Heart left ventricle (tissue), 16 donors: ENCODE measurements around the gene ENGASE. TPM values are rescaled to one million over a fixed set of nuclear protein-coding genes. Genes with fewer than 3 reads are reported as not detected.
A peak's percentile ranks its signal among the peaks of the same experiment; 100 is the strongest.

Experiments used
- ATAC-seq, 4 donors: fragments of 200-7000 bp; cut with Tn5 transposase; one replicate each; pipeline ENCODE4 v1.9.1; 2020 to 2022; ENCODE audit warnings: moderate library complexity in 4 of 4, mild to moderate bottlenecking in 3 of 4, moderate number of reproducible peaks in 1 of 4
- DNase-seq, 5 donors: peaks; one replicate each; pipeline ENCODE4 v3.0.0-alpha.2; 2020
- H3K27ac ChIP-seq, 12 donors: fragments of 200-600 bp; sonication (generic) in 4 of 12; one replicate each; pipeline versions ENCODE4 v1.5.0 to v1.8.0; 2016 to 2022; ENCODE audit warnings: mild to moderate bottlenecking in 2 of 12
- H3K27me3 ChIP-seq, 9 donors: fragments of 200-600 bp; sonication (generic) in 2 of 9; one replicate each; pipeline versions ENCODE4 v1.5.1 to v1.8.0; 2016 to 2022; ENCODE audit warnings: mild to moderate bottlenecking in 3 of 9
- H3K36me3 ChIP-seq, 9 donors: fragments of 200-600 bp; sonication (generic) in 2 of 9; one replicate each; pipeline versions ENCODE4 v1.5.0 to v1.8.0; 2018 to 2022; ENCODE audit warnings: mild to moderate bottlenecking in 2 of 9
- H3K4me1 ChIP-seq, 12 donors: fragments of 200-600 bp; sonication (generic) in 4 of 12; one replicate each; pipeline versions ENCODE4 v1.5.0 to v1.8.0; 2016 to 2022; ENCODE audit warnings: mild to moderate bottlenecking in 3 of 12
- H3K4me3 ChIP-seq, 12 donors: fragments of 200-600 bp; sonication (generic) in 4 of 12; one replicate each; pipeline versions ENCODE4 v1.5.0 to v1.8.0; 2017 to 2022; ENCODE audit warnings: mild to moderate bottlenecking in 9 of 12, moderate library complexity in 4 of 12
- H3K9me3 ChIP-seq, 12 donors: fragments of 200-600 bp; sonication (generic) in 4 of 12; one replicate each; pipeline versions ENCODE4 v1.5.0 to v1.8.0; 2016 to 2022; ENCODE audit warnings: mild to moderate bottlenecking in 1 of 12
- CTCF ChIP-seq, 12 donors: fragments of 200-600 bp; sonication (generic) in 4 of 12; IDR thresholded peaks; one replicate each; pipeline versions ENCODE4 v1.5.0 to v1.8.0; 2018 to 2022; ENCODE audit warnings: antibody characterized with exemption in 12 of 12, mild to moderate bottlenecking in 5 of 12
- POLR2A ChIP-seq, 2 donors: fragments of 450-650 bp; IDR thresholded peaks; one replicate each; pipeline ENCODE4 v1.6.1; 2017; ENCODE audit warnings: antibody characterized with exemption in 2 of 2, mild to moderate bottlenecking in 2 of 2, moderate library complexity in 2 of 2
- WGBS, 4 donors: extraction: QIAGEN DNeasy Blood & Tissue Kit in 2 of 4; methylation state at CpG; one replicate each; pipeline versions ENCODE4 v1.1.5 to v1.1.7; 2013 to 2018; 5-methylcytosine and 5-hydroxymethylcytosine counted together
- intact Hi-C, 10 donors: fragments of 100-400 bp; cut with DNase I; formaldehyde crosslinking; loops; one replicate each; pipeline versions ENCODE4 v1.11.1 to v1.14.2; 2022
- polyA plus RNA-seq, 2 donors: library from polyadenylated mRNA; stranded (reverse); fragments of 200-250 nt; gene quantifications; one replicate each; pipeline ENCODE4 v1.2.3, GENCODE V29; 2013
- total RNA-seq, 9 donors: library from RNA; depleted of rRNA in 2 of 9; stranded (reverse); fragments of >200 nt in 2 of 9; fragmentation: NEBNext Ultra II Directional in 3 of 9; extraction: Animal tissue kit (Norgen Biotek cat#: 25700) in 3 of 9; gene quantifications; one replicate each; pipeline versions ENCODE4 v1.1.0 to v1.2.4, GENCODE V29; 2016 to 2023
- donor health status: ischemic (EF 13 %, LVEDD 7.1; RV severe dilation, severe dysfunction).
- donor health status: healthy with polysubstance abuse.
- donor health status: DM: no; HTN: yes; CAD: no.
- donor health status: DM: no; HTN: no; CAD: no.
- donor health status: ischemic (EF 25% LVEDD 6.9; RV normal size, moderate dysfunction).
- donor health status: ischemic (EF 25% LVEDD 5.7; RV mildly dilated, moderate dysfunction).
- donor health status: healthy.
- donor health status: DM: yes; HTN: yes; CAD: no.
- donor health status: ischemic (EF 35%, LVEDD 5.7; RV mildly dilated, moderate dysfunction).
- donor health status: nonischemic (EF 11% LVEDD 7.7; RV severe dilation, severe dysfunction).
- donor health status: DM: yes; HTN: yes; CAD: no.
- donor health status: PGD.
- donor health status: ischemic (EF 29% LVEDD 5.4; RV normal size, mild dysfunction).
- donor health status: nonischemic (EF 23%, LVEDD 6.1; RV moderate dilation, normal function).

The ENGASE gene
- total and polyA plus RNA-seq, 11 donors: 6.2 to 42.0 (median 23.5) TPM

- Histone ChIP-seq H3K4me1 (peaks cover 0 to 14% (median 0%) of the 10 kb centered on the region in 12 donors), H3K27me3 (no peaks in the 10 kb centered on the region), H3K27ac (no peak overlapping the region), H3K36me3 (no peaks in the 10 kb centered on the region), H3K9me3 (peaks cover 0 to 15% (median 4%) of the 10 kb centered on the region in 12 donors), H3K4me3 (no peak overlapping the region)
- intact Hi-C loops: no loop called here
- DNase-seq (no peak), ATAC-seq (no peak)
- no peak for TF ChIP-seq POLR2A (IDR thresholded peaks at IDR 0.05)
- no peak for TF ChIP-seq CTCF (IDR thresholded peaks at IDR 0.05)
- 85 to 87% (median 86%) methylated on average over 10 of the region's 10 CpGs for WGBS, 4 donors
Observed at GRCh38 chr17:79057737-79058385, 16.8 kb upstream of the ENGASE start.

GRCh38 chr17:79062691-79063090, 11.9 kb upstream of the ENGASE start:
- Histone ChIP-seq H3K36me3 (no peaks in the 10 kb centered on the region), H3K4me3 (no peak overlapping the region), H3K4me1 (peaks cover 0 to 10% (median 0%) of the 10 kb centered on the region in 12 donors), H3K9me3 (no peaks in the 10 kb centered on the region), H3K27ac (no peak overlapping the region), H3K27me3 (no peaks in the 10 kb centered on the region)
- intact Hi-C loops: no loop called here
- WGBS, 4 donors: 84 to 91% (median 87%) methylated on average over 7 of the region's 7 CpGs
- DNase-seq (no peak), ATAC-seq (no peak)
- TF ChIP-seq CTCF (IDR thresholded peaks at IDR 0.05): no peak
- no peak for TF ChIP-seq POLR2A (IDR thresholded peaks at IDR 0.05)

GRCh38 chr17:79064026-79064425, 10.6 kb upstream of the ENGASE start:
- H3K36me3 ChIP-seq: no peaks in the 10 kb centered on the region
- WGBS, 4 donors: 81 to 93% (median 85%) methylated on average over 4 of the region's 4 CpGs
- peaks cover 0 to 3% (median 0%) of the 10 kb centered on the region in 12 donors for H3K4me1 ChIP-seq
- H3K27me3 ChIP-seq: no peaks in the 10 kb centered on the region
- ATAC-seq: no peak
- H3K9me3 ChIP-seq: no peaks in the 10 kb centered on the region
- intact Hi-C loops: no loop called here
- H3K4me3 ChIP-seq: no peak overlapping the region
- DNase-seq: no peak
- no peak overlapping the region for H3K27ac ChIP-seq
- TF ChIP-seq CTCF (IDR thresholded peaks at IDR 0.05) (no peak), POLR2A (IDR thresholded peaks at IDR 0.05) (no peak)

- no peak for ATAC-seq
- Histone ChIP-seq H3K27me3 (no peaks in the 10 kb centered on the region), H3K27ac (no peak overlapping the region), H3K4me3 (no peak overlapping the region), H3K9me3 (no peaks in the 10 kb centered on the region), H3K4me1 (peaks cover 0 to 3% (median 0%) of the 10 kb centered on the region in 12 donors), H3K36me3 (no peaks in the 10 kb centered on the region)
- intact Hi-C loops: no loop called here
- TF ChIP-seq POLR2A (IDR thresholded peaks at IDR 0.05): no peak
- TF ChIP-seq CTCF (IDR thresholded peaks at IDR 0.05): peak; percentile 41 to 72 (median 62)
- no peak for DNase-seq
- 38 to 46% (median 43%) methylated on average over 10 of the region's 10 CpGs for WGBS, 4 donors
Observed at GRCh38 chr17:79065105-79065670, 9.4 kb upstream of the ENGASE start.
